PC-3 (cell line): ENCODE data around the gene RABGGTA. TPM values are rescaled to one million over a fixed set of nuclear protein-coding genes. Genes with fewer than 3 reads are reported as not detected.

Experiments
- ATAC-seq: fragments of 200-7000 bp; cut with Tn5 transposase; 2 replicates; pipeline ENCODE4 v1.9.1; 2020; ENCODE audit warnings: mild to moderate bottlenecking, moderate library complexity
- BruUV-seq: library from RNA; stranded (reverse); fragments of 400-500 nt; replicated peaks from 2 replicates; lab custom pipeline; 2021; lab: Mats Ljungman, UMichigan
- CTCF ChIA-PET: fragments of 300-600 bp; sonication (Branson Sonifier 250); formaldehyde crosslinking; loops from one replicate; lab custom pipeline; 2022; ENCODE audit warnings: antibody characterized with exemption; lab: Charles Lee
- POLR2A ChIA-PET: fragments of 300-600 bp; sonication (Branson Sonifier 250); formaldehyde crosslinking; loops from one replicate; lab custom pipeline; 2022; ENCODE audit warnings: antibody characterized with exemption; ENCODE audit not compliant: unreplicated experiment; lab: Charles Lee
- DNase-seq: peaks from one replicate; pipeline ENCODE4 v3.0.0-alpha.2; 2015
- H2AFZ ChIP-seq: fragments of 300-600 bp; sonication (generic); 2 replicates; pipeline ENCODE4 v1.6.0; 2016; ENCODE audit warnings: antibody characterized with exemption, low read length
- H3F3A ChIP-seq: fragments of 300-600 bp; sonication (generic); one replicate; pipeline ENCODE4 v1.6.0; 2017; ENCODE audit warnings: antibody characterized with exemption, low read length, control low read depth, mild to moderate bottlenecking; ENCODE audit not compliant: unreplicated experiment
- H3K27ac ChIP-seq: fragments of 300-600 bp; sonication (generic); 2 replicates; pipeline ENCODE4 v1.5.1; 2016; ENCODE audit warnings: mild to moderate bottlenecking, low read length
- H3K27me3 ChIP-seq: fragments of 300-600 bp; sonication (generic); 2 replicates; pipeline ENCODE4 v1.6.1; 2016; ENCODE audit warnings: low read length, mixed read lengths
- H3K36me3 ChIP-seq: fragments of 300-600 bp; sonication (generic); 2 replicates; pipeline ENCODE4 v1.6.1; 2016; ENCODE audit warnings: low read depth, mixed run types, low read length, mixed read lengths
- H3K4me1 ChIP-seq: fragments of 300-600 bp; sonication (generic); 2 replicates; pipeline ENCODE4 v1.5.1; 2016; ENCODE audit warnings: low read length; ENCODE audit not compliant: insufficient read depth
- H3K4me2 ChIP-seq: fragments of 300-600 bp; sonication (generic); 2 replicates; pipeline ENCODE4 v1.6.0; 2016; ENCODE audit warnings: low read length
- H3K4me3 ChIP-seq: fragments of 300-600 bp; sonication (generic); 2 replicates; pipeline ENCODE4 v1.5.1; 2016; ENCODE audit warnings: mild to moderate bottlenecking, low read length, mixed read lengths
- H3K79me2 ChIP-seq: fragments of 300-600 bp; sonication (generic); 2 replicates; pipeline ENCODE4 v1.6.1; 2017; ENCODE audit warnings: low read length, mixed read lengths
- H3K9ac ChIP-seq: fragments of 300-600 bp; sonication (generic); 2 replicates; pipeline ENCODE4 v1.6.0; 2016; ENCODE audit warnings: mild to moderate bottlenecking, low read length
- H3K9me2 ChIP-seq: fragments of 300-600 bp; sonication (generic); replicated peaks from 2 replicates; pipeline ENCODE4 v1.6.1; 2016; ENCODE audit warnings: mixed run types, low read length, mixed read lengths
- H3K9me3 ChIP-seq: fragments of 300-600 bp; sonication (generic); 2 replicates; pipeline ENCODE4 v1.6.1; 2016; ENCODE audit warnings: low read length, mixed read lengths
- H4K20me1 ChIP-seq: fragments of 300-600 bp; sonication (generic); 2 replicates; pipeline ENCODE4 v1.6.1; 2016; ENCODE audit warnings: low read length, mixed read lengths
- EZH2 ChIP-seq: fragments of 300-600 bp; sonication (generic); IDR thresholded peaks from one replicate; pipeline ENCODE4 v1.6.1; 2017; ENCODE audit warnings: antibody characterized with exemption, mild to moderate bottlenecking, low read length; ENCODE audit not compliant: unreplicated experiment
- EZH2phosphoT487 ChIP-seq: fragments of 300-600 bp; sonication (generic); IDR thresholded peaks from 2 replicates; pipeline ENCODE4 v1.6.1; 2018; ENCODE audit warnings: mild to moderate bottlenecking, antibody characterized with exemption, low read length, borderline replicate concordance
- intact Hi-C: fragments of 100-400 bp; cut with micrococcal nuclease; formaldehyde crosslinking; loops from 2 replicates; pipeline ENCODE4 v1.9.0; 2023
- total RNA-seq: library from RNA; depleted of rRNA; stranded (reverse); fragments of >200 nt; gene quantifications from 2 replicates; pipeline ENCODE4 v1.2.3, GENCODE V29; 2014
- TF ChIP-seq, protein P1 (sequence below): fragments of 300-600 bp; sonication (generic); conservative IDR thresholded peaks from 2 replicates; pipeline ENCODE4 v1.5.1; 2017; ENCODE audit warnings: antibody characterized with exemption, low read depth, mild to moderate bottlenecking, low read length

The RABGGTA gene
- total RNA-seq, 1 experiment from 2014 or later: 39.2 TPM

DNA sequence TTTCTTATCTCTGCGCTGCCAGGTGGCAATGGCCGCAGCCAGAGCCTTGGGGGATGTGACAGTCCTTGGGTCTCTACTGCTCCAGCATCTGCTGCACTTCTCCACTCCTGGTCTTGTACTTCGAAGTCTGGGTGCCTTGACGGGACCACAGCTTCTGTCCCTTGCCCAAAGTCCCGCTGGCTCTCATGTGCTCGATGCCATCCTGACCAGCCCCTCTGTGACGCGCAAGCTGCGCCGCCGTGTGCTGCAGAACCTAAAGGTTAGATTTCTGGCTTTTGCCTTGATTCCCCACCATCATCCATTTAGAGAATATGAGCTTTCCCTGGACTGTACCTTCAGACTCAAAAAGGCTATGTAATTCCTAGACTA, 32.6 kb upstream of the RABGGTA start:
- ATAC-seq (no peak), DNase-seq (no peak)
- H3K27ac ChIP-seq: no peak overlapping the region
- peaks cover 22% of the 10 kb centered on the region for H3K4me1 ChIP-seq
- ChIA-PET CTCF (no interaction called here), POLR2A (no interaction called here)
- no peaks in the 10 kb centered on the region for H3K9me3 ChIP-seq
- BruUV-seq: no TSS peak
- H3K9ac ChIP-seq: no peak overlapping the region
- H4K20me1 ChIP-seq: no peaks in the 10 kb centered on the region
- H3K4me3 ChIP-seq: no peak overlapping the region
- intact Hi-C loops: no loop called here
- H3K36me3 ChIP-seq: peaks cover 53% of the 10 kb centered on the region
- no peaks in the 10 kb centered on the region for H3K27me3 ChIP-seq
- TF ChIP-seq EZH2: no peak
- TF ChIP-seq, protein P1, sequence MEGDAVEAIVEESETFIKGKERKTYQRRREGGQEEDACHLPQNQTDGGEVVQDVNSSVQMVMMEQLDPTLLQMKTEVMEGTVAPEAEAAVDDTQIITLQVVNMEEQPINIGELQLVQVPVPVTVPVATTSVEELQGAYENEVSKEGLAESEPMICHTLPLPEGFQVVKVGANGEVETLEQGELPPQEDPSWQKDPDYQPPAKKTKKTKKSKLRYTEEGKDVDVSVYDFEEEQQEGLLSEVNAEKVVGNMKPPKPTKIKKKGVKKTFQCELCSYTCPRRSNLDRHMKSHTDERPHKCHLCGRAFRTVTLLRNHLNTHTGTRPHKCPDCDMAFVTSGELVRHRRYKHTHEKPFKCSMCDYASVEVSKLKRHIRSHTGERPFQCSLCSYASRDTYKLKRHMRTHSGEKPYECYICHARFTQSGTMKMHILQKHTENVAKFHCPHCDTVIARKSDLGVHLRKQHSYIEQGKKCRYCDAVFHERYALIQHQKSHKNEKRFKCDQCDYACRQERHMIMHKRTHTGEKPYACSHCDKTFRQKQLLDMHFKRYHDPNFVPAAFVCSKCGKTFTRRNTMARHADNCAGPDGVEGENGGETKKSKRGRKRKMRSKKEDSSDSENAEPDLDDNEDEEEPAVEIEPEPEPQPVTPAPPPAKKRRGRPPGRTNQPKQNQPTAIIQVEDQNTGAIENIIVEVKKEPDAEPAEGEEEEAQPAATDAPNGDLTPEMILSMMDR: no peak
- TF ChIP-seq EZH2phosphoT487: no peak
- no peak overlapping the region for H2AFZ ChIP-seq
- H3K9me2 ChIP-seq: no peaks in the 10 kb centered on the region
- H3F3A ChIP-seq: no peaks in the 10 kb centered on the region
- peaks cover 30% of the 10 kb centered on the region for H3K79me2 ChIP-seq
- no peak overlapping the region for H3K4me2 ChIP-seq

- H3K9me3 ChIP-seq: no peaks in the 10 kb centered on the region
- peak overlapping the region; percentile 82 for H3K9ac ChIP-seq
- no peak for ATAC-seq
- H3K9me2 ChIP-seq: no peaks in the 10 kb centered on the region
- peaks cover 42% of the 10 kb centered on the region for H3K79me2 ChIP-seq
- H3K4me2 ChIP-seq: peak overlapping the region; percentile 89
- ChIA-PET POLR2A (interaction anchor here (0.7 kb wide), 1 partner anchor 59 kb away, joined by 7 read pairs; the partner anchor contains the start of gene TINF2), CTCF (interaction anchor here (1.8 kb wide), 1 partner anchor 29 kb away, joined by 5 read pairs; the partner anchor contains the start of gene RABGGTA)
- no peak overlapping the region for H2AFZ ChIP-seq
- TF ChIP-seq EZH2phosphoT487: no peak
- TF ChIP-seq EZH2: no peak
- TF ChIP-seq, protein P1: no peak
- H3K4me1 ChIP-seq: peaks cover 36% of the 10 kb centered on the region
- peak overlapping the region; percentile 93 for H3K4me3 ChIP-seq
- BruUV-seq: no TSS peak
- H4K20me1 ChIP-seq: no peaks in the 10 kb centered on the region
- no peak overlapping the region for H3K27ac ChIP-seq
- H3K27me3 ChIP-seq: no peaks in the 10 kb centered on the region
- intact Hi-C loops: no loop called here
- peaks cover 49% of the 10 kb centered on the region for H3K36me3 ChIP-seq
- DNase-seq: no peak
- no peaks in the 10 kb centered on the region for H3F3A ChIP-seq
Measured at GRCh38 chr14:24300326-24300980, 29.1 kb upstream of the RABGGTA start.
